ENCODE measurements around the gene CHEK2. TPM values are rescaled to one million over a fixed set of nuclear protein-coding genes. Genes with fewer than 3 reads are reported as not detected.
"Not testable (repeated sequence)": the region's sequence is repeated elsewhere in the genome, so short reads cannot be mapped to it uniquely, and the experiment has no call there.

Gene CHEK2
- 1 to 10 TPM; 2.9 to 3.5 TPM for total RNA-seq
- long read RNA-seq, partial matches to known transcripts: 1 of 6 reads
- long read RNA-seq, other reads (novel, unspliced or antisense): 2 of 6 reads

- DNase-seq: peak; percentile 99
- intact Hi-C loops (cut with DNase I): loop anchor here in 1 of 2 donors (5.0 kb wide), 1 partner anchor 60 kb away; the partner anchor contains the start of gene XBP1
- peak; percentile 98 to 99 for ATAC-seq
Measured at GRCh38 chr22:28741785-28742561, at the start of gene CHEK2, which contains the start of gene HSCB. Gene CHEK2, minus strand, starts transcription at chr22:28741820. Its CDS starts 7,099 bp downstream, at chr22:28734721. Gene HSCB, plus strand, starts transcription at chr22:28742039. Its CDS starts 57 bp downstream, at chr22:28742096.

- intact Hi-C loops (cut with DNase I): no loop called here
- no peak for ATAC-seq
- DNase-seq: no peak
Measured at GRCh38 chr22:28791124-28791523, 49.5 kb upstream of the CHEK2 start.

- intact Hi-C loops (cut with DNase I): no loop called here
- DNase-seq: no peak
- no peak for ATAC-seq
Measured at GRCh38 chr22:28788601-28789000, 47.0 kb upstream of the CHEK2 start.

GRCh38 chr22:28783786-28784671 is 42.4 kb upstream of the CHEK2 start:
- DNase-seq: no peak
- ATAC-seq: no peak
- intact Hi-C loops (cut with DNase I): no loop called here

GRCh38 chr22:28780296-28780695 is 38.7 kb upstream of the CHEK2 start:
- DNase-seq: no peak
- intact Hi-C loops (cut with DNase I): no loop called here
- ATAC-seq: no peak

DNA sequence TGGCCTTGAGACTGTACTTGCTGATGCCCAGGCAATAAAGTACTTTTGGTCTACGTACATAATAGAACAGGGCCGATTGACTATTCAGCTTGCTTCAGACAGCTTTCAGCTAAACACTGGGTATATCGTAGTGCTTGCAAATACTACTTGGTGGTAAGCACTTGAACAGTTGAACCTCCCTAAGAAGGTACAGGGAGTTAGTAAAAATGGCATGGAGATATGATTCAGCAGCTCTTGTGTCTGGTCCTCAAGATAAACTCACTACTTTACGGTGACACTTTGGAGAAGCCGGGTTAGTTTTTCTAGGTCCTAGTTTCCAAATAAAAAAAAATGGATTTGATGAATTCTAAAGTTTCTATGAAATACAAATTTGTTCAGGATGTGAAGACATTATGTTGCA is 38.2 kb upstream of the CHEK2 start:
- ATAC-seq (peak in 1 of 2 donors; percentile 21), DNase-seq (no peak)
- intact Hi-C loops (cut with DNase I): no loop called here

- intact Hi-C loops (cut with DNase I): no loop called here
- ATAC-seq (no peak), DNase-seq (no peak)
Measured at GRCh38 chr22:28774378-28774777, 32.8 kb upstream of the CHEK2 start.

- ATAC-seq: no peak
- intact Hi-C loops (cut with DNase I): no loop called here
- no peak for DNase-seq
Measured at GRCh38 chr22:28773461-28773867, 31.8 kb upstream of the CHEK2 start.

DNA sequence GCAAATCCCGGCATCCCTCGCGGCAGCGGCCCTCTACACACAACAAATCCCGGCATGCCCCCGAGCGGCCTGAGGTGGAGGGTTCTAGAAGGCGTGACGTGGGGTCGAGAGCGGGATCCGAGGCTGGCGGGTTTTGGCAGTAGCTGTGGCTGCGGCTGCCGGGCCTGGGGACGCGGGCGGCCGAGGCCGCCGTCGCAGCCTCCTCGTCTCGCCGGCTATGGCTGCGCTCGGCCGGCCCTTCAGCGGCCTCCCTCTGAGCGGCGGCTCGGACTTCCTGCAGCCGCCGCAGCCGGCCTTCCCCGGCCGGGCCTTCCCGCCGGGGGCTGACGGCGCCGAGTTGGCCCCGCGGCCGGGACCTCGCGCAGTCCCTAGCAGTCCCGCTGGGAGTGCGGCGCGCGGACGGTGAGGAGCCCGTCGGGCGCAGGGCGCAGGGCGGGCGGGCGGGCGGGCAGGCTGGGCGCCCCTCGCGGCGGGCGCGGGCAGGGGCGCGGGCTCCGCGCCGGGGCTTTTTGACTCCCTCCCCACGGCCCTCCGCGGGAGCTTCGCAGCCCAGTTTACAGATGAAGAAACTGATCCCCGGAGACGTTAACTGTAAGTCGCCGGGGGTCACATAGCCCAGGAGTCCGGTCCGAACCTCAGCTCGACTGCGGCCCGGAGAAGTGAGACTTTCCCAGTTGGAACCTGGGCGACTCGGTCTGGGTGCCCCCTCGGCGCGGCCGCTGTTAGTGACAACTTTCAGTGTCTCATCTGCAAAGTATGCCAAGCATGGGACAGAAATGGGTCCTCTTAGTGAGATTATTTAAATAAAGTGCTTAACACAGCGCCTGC is 31.2 kb upstream of the CHEK2 start, which contains the start of gene CCDC117:
Gene CCDC117, plus strand, starts transcription at position 63 of the 828 bp plus-strand sequence. Its CDS starts 155 bp downstream, at position 218.
- ATAC-seq (peak; percentile 97 to 98), DNase-seq (peak; percentile 97)
- intact Hi-C loops (cut with DNase I): no loop called here

DNA sequence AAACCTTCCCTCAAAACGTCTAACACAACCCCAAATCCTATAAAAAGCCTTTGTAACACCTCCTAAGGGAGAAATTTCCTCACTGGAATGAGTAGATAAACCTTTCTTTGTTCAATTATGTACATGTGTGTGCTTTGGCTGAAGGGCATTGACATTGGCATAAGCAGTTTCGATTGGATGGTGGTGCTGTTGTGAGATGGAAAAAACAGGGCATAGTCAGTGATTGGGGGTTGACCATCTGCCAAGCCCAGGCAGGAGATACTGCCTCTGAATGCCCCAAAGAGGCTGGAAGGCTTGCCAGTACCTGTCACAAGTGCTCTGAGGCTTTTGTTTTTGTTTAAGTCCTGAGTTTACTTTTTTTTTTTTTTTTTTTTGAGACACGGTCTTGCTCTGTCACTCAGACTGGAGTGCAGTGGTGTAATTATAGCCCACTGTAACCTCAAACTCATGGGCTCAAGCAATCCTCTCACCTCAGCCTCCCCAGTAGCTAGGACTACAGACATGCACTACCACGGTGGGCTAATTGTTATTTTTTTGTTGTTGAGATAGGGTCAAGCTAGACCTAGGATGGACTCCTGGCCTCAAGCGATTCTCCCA is 29.7 kb upstream of the CHEK2 start:
- DNase-seq: no peak
- no peak for ATAC-seq
- intact Hi-C loops (cut with DNase I): no loop called here

DNA sequence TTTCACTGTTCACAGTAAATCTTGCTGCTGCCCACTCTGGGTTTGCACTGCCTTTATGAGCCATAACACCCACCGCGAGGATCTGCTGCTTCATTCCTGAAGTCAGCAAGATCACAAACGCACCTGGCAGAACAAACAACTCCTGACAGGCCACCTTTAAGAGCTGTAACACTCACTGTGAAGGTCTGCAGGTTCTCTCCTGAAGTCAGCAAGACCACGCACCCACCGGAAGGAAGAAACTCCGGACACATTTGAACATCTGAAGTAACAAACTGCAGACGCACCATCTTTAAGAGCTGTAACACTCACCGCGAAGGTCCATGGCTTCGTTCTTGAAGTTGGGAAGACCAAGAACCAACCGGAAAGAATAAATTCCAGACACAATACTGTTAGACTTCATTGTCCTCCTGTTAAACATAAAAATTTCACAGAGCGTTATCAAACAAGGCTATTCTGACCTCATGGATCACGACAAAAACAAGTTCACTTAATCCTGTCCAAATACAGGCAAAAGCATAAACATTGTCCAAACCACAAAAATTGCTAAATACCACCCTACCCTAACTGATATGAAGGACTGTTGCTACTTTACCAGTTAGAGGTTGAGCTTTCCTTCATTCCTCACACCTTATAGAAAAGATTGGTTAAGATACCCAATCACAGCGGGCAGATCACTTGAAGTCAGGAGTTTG is 27.9 kb upstream of the CHEK2 start:
- intact Hi-C loops (cut with DNase I): no loop called here
- no peak for ATAC-seq
- no peak for DNase-seq

DNA sequence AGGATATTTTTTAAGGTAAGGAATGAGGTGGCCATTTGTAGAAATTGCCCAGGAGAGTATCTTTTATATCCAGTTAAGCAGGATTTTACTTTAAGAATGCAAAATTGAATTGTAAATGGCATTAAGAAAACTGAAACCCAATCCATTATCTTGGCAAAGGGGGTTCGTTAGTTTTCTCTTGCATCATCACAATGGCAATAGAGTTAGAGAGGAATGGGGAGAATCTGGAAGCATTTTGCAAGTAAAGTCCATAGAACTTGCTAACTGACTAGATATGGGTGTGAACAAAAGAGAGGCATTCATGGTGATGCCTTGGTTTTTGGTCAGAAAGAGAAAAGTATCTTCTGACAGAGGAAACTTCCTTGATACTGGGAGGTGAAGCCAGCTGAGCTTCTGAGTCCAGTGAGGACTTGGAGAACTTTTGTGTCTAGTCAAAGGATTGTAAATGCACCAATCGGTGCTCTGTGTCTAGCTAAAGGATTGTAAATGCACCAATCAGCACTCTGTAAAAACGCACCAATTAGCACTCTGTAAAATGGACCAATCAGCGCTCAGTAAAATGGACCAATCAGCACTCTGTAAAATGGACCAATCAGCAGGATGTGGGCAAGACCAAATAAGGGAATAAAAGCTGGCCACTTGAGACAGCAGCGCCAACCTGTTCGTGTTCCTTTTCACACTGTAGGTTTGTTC is 27.2 kb upstream of the CHEK2 start:
- DNase-seq (no peak), ATAC-seq (no peak)
- intact Hi-C loops (cut with DNase I): no loop called here

GRCh38 chr22:28766628-28767027 is 25.0 kb upstream of the CHEK2 start:
- intact Hi-C loops (cut with DNase I): no loop called here
- DNase-seq (no peak), ATAC-seq (no peak)

DNA sequence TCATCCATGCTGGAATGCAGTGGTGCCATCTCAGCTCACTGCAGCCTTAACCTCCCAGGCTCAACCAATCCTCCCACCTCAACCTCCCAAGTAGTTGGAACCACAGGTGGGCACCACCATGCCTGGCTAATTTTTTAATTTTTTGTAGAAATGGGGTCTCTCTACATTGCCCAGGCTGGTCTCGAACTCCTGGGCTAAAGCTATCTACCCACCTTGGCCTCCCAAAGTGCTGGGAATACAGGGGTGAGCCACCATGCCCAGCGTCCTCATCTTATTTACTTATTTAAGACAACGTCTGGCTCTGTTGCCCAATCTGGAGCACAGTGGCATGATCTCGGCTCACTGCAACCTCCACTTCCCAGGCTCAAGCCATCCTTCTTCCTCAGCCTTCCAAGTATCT is 20.4 kb upstream of the CHEK2 start:
- DNase-seq; ATAC-seq; intact Hi-C loops (cut with DNase I): not testable (repeated sequence)

- ATAC-seq: no peak
- intact Hi-C loops (cut with DNase I): no loop called here
- no peak for DNase-seq
Measured at GRCh38 chr22:28761449-28761755, 19.8 kb upstream of the CHEK2 start.

GRCh38 chr22:28759861-28760560 is 18.4 kb upstream of the CHEK2 start:
- intact Hi-C loops (cut with DNase I): no loop called here
- ATAC-seq: no peak
- DNase-seq: no peak

DNA sequence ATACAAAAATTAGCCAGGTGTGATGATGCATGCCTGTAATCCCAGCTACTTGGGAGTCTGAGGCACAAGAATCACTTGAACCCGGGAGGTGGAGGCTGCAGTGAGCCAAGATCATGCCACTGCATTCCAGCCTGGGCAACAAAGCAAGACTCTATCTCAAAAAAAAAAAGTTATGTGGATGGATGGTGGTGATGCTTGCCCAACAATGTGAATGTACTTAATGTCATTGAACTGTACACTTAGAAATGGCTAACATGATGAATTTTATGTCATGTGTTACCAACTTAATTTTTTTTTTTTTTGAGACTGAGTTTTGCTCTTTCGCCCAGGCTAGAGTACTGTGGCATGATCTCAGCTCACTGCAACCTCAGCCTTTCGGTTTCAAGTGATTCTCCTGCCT is 12.9 kb upstream of the CHEK2 start:
- ATAC-seq; intact Hi-C loops (cut with DNase I); DNase-seq: not testable (repeated sequence)
